H7 (cell line): Measurements from ENCODE around the gene QSOX2. TPM values are rescaled to one million over a fixed set of nuclear protein-coding genes. Genes with fewer than 3 reads are reported as not detected.

Source experiments
- DNase-seq: peaks from one replicate; pipeline ENCODE4 v3.0.0; 2012
- H3K27me3 ChIP-seq: 2 replicates; pipeline ENCODE4 v1.6.0; 2011; ENCODE audit warnings: mild to moderate bottlenecking, low read length; ENCODE audit not compliant: control insufficient read depth, insufficient read depth
- H3K36me3 ChIP-seq: replicated peaks from 2 replicates; pipeline ENCODE4 v1.5.1; 2011; ENCODE audit warnings: low read length; ENCODE audit not compliant: control insufficient read depth, insufficient read depth
- H3K4me3 ChIP-seq: 2 replicates; pipeline ENCODE4 v1.5.1; 2011; ENCODE audit warnings: low read depth, mild to moderate bottlenecking, control low read depth, low read length, moderate library complexity; ENCODE audit not compliant: insufficient read depth
- total RNA-seq: library from RNA; depleted of rRNA; stranded (reverse); fragments of >200 nt; shearing (Covaris generic); gene quantifications from 2 replicates; pipeline ENCODE4 v1.2.3, GENCODE V29; 2014

QSOX2 gene
- total RNA-seq, 1 experiment from 2014 or later = 22.6 TPM

DNA sequence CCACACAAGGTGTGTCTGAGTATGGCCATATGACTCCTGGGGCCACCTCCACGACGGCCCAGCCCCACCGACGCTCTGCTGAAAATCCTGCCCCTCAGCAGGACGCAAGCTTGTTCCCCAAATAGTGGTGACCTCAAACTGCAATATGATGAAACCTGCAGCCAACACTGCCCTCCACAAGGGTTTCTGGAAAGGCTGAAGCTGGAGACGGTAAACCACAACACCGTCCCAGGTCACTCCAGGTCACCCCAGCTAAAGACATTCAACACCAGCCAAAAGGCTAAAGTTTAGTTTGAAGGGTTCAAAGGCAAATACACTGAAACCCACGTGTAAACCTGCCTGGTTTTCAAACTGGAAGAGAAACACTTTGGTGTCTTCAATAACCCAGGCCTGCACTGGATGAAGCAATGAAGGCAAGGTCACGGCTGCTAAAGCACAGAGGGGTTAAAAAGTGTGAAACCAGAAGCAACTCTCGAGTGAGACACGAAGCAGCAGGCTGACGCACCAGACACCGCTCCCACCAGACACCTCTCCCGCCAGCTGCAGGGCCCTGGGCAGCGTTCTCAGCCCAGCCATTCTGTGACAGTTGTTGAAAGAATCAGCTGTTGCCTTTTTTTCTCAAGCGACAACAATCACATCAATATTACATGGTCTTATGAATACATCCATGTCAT lies 38.9 kb downstream of the QSOX2 start:
- H3K4me3 ChIP-seq = no peak overlapping the region
- H3K36me3 ChIP-seq = no peaks in the 10 kb centered on the region; the same call in 1 of the 2 replicates
- H3K27me3 ChIP-seq = peaks cover 36% of the 10 kb centered on the region
- no peak for DNase-seq

- H3K36me3 ChIP-seq = no peaks in the 10 kb centered on the region
- no peak overlapping the region for H3K4me3 ChIP-seq
- H3K27me3 ChIP-seq = peaks cover 46% of the 10 kb centered on the region
- no peak for DNase-seq
Observed at GRCh38 chr9:136205707-136205992, 40.0 kb downstream of the QSOX2 start.

GRCh38 chr9:136204838-136205706 lies 40.5 kb downstream of the QSOX2 start, which contains the start of gene LHX3:
TSS of gene LHX3 (minus strand) at chr9:136205128. CDS start at chr9:136205012, 116 bp downstream.
- Histone ChIP-seq H3K36me3 (no peaks in the 10 kb centered on the region), H3K27me3 (peaks cover 52% of the 10 kb centered on the region), H3K4me3 (no peak within 1 kb of the TSS)
- DNase-seq = peak; percentile 99

DNA sequence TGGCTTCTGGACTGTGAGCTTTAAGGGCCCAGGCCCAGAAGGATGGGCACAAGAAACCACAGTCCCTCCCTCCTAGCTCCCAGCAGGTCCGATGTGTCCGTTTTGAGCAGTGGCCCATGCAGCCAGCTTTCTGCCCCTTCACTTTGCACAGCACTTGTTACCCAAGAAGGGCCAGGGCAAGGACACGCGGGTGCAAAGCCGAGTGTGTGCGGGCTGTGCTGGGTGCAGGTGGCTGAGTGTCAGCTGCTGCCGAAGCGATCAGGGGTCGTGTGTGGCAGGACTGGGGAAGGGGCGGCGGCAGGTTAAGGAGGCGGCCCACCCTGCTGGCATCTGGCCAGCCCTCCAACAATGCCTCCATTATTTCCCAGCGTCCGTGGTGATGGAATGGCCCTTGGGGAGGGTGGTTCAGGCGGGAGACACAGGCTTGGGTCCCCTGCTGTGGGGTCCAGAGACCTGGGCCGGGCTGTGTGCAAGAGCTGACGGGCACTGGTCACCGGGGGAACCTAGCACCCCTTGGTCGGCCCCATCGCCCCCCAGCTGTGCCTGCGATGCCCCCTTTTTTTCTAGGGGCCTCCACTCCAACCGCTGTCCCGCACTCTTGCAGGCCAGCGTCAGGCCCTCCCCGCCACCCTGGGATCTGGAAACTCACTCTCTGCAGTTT lies 41.3 kb downstream of the QSOX2 start:
- DNase-seq = peak; percentile 72
- Histone ChIP-seq H3K4me3 (no peak overlapping the region), H3K36me3 (no peaks in the 10 kb centered on the region), H3K27me3 (peaks cover 60% of the 10 kb centered on the region)

DNA sequence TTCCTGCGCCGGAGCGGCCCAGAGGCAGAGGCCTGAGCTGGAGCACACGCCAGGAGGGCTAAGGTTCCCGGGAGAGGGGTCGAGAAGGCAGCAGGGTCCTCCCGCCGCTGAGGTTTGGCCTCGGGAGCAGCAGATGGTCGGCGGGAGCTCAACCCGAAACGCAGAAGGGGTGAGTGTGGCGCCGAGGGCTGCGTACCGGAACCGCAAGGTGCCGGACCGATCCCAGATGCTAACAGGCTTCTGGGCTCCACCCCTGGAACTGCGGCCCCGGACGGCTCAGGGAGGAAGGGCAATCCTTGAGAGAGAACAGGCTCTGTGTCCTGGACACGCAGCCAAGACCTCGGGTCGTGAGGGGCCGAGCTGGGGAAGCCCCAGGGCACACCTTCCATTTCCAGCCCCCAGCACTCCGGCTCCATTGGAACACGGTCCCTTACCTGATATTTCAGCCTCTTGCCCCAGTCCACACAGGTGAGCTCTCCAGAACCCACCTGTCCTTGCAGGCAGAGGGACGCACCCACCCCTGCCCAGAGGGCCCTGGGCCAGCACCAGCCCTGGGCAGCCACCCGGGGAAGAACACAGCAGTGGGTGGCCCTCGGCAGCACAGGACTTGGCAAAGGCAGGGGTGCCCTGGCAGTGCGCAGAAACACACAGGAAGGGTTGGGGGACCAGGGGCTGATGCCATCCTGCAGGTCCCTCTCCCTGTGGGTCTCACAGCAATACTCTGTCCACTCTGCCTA lies 42.0 kb downstream of the QSOX2 start:
- no peaks in the 10 kb centered on the region for H3K36me3 ChIP-seq
- peak overlapping the region; percentile 17; the same call in 1 of the 2 replicates for H3K4me3 ChIP-seq
- H3K27me3 ChIP-seq = peaks cover 66% of the 10 kb centered on the region
- no peak for DNase-seq

DNA sequence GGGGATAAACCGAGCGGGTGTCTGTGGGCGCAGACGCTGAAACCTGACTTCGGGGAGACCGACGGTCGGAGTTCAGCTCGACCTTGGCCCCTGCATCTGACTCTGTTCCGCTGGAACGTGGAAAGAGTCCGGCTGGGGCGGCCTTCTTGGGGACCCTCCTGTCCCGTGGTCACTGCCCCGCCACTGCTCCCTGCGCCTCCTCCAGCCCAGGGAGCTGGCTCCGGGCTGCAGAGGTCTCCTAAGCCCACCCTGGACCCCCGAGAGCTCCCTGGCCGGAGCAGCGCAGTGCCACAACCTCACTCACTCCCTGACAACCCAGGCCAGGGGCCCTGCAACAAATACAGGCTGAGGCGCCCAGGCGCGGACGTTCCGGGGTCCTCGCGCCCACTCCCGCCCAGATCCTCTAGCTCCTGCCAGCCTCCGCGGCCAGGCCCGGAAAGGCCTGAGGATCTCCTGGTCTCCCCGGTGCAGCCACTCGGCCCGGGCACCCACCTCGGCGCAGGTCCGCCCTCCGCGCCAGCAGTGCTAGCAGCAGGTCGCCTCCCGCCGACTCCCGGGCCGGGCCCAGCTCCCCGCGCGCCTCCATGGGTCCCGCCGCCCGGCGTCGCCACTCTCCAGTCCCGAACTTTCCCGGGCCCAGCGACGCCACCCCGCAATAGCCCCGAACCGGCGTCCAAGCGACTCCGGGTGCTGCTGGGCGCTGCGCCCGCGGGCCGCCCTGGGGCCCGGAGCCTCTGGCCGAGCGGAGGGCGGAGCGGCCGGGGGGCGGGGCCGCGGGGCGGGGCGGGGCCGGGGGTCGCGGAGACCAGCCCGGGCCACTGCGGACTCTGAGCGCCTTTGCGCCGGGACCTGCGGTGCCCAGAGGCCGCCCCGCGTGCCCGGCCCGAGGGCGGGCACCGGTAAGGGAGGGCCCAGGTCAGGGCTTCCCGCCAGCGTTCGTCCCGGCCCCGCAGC lies 42.9 kb downstream of the QSOX2 start:
- no peaks in the 10 kb centered on the region for H3K36me3 ChIP-seq
- H3K4me3 ChIP-seq = peak overlapping the region; percentile 17; the same call in 1 of the 2 replicates
- DNase-seq = peak; percentile 96

GRCh38 chr9:136201609-136202453 lies 43.8 kb downstream of the QSOX2 start:
- Histone ChIP-seq H3K4me3 (no peak overlapping the region), H3K36me3 (no peaks in the 10 kb centered on the region), H3K27me3 (peaks cover 83% of the 10 kb centered on the region)
- peak; percentile 97 for DNase-seq

More for the DNA sequence above, 42.9 kb downstream of the QSOX2 start:
- H3K27me3 ChIP-seq = peaks cover 74% of the 10 kb centered on the region

- Histone ChIP-seq H3K27me3 (peaks cover 90% of the 10 kb centered on the region), H3K4me3 (no peak overlapping the region), H3K36me3 (no peaks in the 10 kb centered on the region)
- no peak for DNase-seq
Observed at GRCh38 chr9:136201174-136201573, 44.4 kb downstream of the QSOX2 start.

DNA sequence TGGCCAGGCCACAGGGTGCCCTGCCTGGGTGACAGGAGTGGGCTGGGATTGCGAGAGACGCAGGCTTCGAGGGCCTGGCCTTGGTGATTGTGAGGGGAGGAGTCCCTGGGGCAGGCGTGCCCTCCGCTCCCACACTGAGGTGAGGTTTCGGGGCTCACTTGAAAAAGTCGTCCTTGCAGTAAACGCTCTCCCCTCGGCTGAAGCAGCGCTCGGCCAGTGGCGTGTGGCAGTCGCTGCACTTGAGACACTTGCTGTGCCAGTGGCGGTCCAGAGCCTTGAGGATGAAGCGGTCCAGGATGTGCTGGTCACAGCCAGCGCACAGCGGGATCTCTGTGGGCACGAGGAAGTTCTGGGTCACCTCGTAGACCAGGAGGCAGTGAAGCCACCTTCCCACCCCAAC lies 45.2 kb downstream of the QSOX2 start:
- H3K4me3 ChIP-seq = no peak overlapping the region
- H3K27me3 ChIP-seq = peaks cover 95% of the 10 kb centered on the region
- peak; percentile 68 for DNase-seq
- no peaks in the 10 kb centered on the region for H3K36me3 ChIP-seq

DNA sequence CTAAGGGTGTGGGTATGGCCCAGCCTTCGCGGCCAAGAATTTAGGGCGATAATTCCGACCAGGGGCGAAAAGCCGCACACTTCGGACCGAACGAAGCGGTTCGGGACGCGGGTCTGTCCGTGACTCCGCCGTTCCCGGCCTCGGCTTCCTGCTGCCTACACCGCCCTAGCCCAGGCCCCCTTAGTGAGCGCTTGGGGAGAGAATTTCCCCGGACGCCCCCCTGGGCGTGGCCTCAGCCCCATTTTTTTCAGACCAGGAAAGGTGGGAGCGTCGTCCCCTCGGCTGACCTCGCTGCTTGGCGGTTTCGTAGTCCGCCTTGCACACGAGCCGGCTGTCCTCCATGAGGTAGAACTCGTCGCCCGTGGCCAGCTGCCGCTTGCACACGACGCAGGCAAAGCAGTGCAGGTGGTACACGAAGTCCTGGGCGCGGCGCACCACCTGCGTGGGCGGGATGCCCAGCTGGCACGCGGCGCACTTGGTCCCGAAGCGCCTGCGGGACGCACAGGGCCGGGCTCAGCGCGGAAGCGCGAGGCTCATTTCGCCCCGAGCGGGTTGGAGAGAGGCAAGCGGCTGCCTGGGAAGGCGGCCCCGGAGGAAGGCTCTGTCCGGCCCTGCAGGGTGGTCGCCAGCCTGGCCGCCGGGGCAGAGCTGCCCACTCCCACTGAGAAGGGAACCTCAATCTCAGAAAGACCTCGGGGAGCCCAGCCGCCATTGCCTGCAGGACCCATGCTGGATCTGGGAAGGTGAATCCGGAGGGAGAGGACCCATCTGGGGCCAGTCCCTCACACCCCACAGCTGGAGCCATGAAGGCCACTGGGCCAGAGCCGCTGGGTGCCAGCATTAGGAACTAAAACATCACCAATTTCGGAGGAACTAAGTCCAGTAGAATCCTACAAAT lies 46.0 kb downstream of the QSOX2 start:
- H3K27me3 ChIP-seq = peaks cover 97% of the 10 kb centered on the region
- H3K36me3 ChIP-seq = no peaks in the 10 kb centered on the region
- no peak overlapping the region; the same call in 1 of the 2 replicates for H3K4me3 ChIP-seq
- peak; percentile 82 for DNase-seq

DNA sequence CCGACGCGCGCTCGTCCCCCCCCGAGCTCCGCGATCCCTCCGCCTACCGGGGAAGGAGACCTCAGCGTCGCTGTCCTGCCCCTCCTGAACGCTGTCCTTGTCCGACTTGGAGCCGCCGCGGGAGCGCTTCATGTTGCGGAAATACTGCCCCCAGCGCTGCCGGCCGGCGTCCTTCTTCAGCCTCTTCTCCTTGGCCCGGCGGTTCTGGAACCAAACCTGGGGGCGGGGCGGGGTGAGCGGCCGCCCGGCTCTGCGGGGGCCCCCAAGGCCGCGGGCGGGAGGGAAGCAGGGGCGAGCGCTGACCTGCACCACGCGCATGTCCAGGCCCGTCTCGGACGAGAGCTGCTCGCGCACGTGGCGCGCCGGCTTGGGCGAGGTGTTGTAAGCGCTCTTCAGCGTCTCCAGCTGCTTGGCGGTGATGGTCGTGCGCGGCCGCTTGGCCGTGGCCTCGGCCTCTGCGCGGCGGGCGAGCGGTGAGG lies 47.0 kb downstream of the QSOX2 start:
- Histone ChIP-seq H3K36me3 (no peaks in the 10 kb centered on the region), H3K4me3 (peak overlapping the region; percentile 10; the same call in 1 of the 2 replicates), H3K27me3 (peaks cover 96% of the 10 kb centered on the region)
- DNase-seq = peak; percentile 89
